Activated CD4-positive, CD25-positive, alpha-beta regulatory T cell treated with anti-CD3 and anti-CD28 coated beads, Interleukin-2, amount 50 U/mL, for 16 hours (primary cell): Measurements from ENCODE around the gene ADK.
"Not testable (repeated sequence)": the region's sequence is repeated elsewhere in the genome, so short reads cannot be mapped to it uniquely, and the experiment has no call there.

Experiments
- DNase-seq: peaks from one replicate; pipeline ENCODE4 v3.0.0-alpha.2; 2020; ENCODE audit warnings: low read depth, low spot score

The ADK gene

DNA sequence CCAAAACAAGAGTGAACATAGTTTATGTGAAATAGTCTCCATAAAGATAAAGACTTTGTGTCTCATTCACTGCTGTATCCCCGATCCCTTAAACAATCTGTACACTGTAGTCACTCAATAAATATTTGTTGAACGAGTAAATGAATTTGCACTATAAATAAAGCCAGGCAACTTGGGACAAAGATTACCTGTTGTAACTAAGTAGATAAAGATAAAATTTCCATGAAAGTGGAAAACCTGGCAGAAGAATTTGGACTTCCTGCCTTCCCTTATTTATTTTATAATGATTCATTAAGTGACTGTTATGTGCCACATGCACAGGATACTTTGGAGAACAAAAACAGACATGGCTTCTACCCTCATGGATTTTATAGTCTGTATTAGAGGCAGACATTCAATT lies 397.7 kb downstream of the ADK start:
- DNase-seq, result no peak

DNA sequence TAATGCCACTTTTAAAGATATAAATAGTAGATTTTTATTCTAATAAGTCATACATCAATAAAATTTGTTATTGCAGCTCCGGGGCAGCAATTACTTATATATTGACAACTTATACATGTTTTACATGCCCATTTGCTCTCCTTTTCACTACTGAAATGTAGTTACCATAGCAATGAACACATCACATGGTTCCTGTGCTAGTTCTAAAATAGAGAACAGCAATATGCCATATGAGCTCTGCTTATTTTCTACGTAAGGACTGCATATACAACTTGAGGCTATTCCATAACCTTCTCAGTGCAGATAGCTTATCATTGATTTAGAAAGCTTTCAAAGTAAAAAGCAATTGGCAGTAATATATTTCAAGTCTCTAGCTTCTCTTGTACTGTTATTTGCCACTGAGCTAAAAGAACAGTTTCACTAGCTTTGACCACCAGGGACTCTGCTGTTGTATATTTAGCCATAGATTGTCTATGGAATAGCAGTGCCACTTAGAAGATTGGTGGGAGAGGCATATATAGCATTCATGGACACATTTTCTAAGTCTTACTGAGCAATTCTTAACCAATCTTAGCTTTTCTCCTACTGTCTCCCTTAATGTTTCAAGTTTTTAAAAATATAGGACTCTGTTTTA lies 405.2 kb downstream of the ADK start:
- no peak for DNase-seq

GRCh38 chr10:74557098-74557497 lies 406.1 kb downstream of the ADK start:
- DNase-seq, result no peak

DNA sequence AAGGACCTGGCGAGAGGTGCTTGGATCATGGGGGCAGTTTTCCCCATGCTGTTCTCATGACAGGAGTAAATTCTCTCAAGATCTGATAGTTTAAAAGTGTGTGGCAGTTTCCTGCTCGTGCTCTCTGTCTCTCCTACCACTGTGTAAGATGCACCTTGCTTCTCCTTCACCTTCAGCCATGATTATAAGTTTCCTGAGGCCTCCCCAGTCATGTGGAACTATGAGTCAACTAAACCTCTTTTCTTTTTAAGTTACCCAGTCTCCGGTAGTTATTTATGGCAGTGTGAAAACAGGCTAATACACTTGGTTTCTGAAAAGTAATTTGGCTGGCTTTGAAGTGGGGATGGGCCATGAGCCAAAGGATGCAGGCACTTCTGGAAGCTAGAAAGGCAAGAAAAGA lies 407.4 kb downstream of the ADK start:
- no peak for DNase-seq

- DNase-seq, result no peak
Observed at GRCh38 chr10:74558897-74559296, 407.9 kb downstream of the ADK start.

DNA sequence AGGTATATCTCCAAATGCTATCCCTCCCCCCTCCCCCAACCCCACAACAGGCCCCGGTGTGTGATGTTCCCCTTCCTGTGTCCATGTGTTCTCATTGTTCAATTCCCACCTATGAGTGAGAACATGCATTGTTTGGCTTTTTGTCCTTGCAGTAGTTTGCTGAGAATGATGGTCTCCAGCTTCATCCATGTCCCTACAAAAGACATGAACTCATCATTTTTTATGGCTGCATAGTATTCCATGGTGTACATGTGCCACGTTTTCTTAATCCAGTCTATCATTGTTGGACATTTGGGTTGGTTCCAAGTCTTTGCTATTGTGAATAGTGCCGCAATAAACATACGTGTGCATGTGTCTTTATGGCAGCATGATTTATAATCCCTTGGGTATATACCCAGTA lies 417.9 kb downstream of the ADK start:
- DNase-seq, result not testable (repeated sequence)

DNA sequence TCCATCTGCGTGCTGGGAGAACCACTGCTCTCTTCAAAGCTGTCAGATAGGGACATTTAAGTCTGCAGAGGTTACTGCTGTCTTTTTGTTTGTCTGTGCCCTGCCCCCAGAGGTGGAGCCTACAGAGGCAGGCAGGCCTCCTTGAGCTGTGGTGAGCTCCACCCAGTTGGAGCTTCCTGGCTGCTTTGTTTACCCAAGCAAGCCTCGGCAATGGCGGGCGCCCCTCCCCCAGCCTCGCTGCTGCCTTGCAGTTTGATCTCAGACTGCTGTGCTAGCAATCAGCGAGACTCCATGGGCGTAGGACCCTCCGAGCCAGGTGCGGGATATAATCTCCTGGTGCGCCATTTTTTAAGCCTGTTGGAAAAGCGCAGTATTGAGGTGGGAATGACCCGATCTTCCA lies 422.5 kb downstream of the ADK start:
- DNase-seq, result not testable (repeated sequence)

- DNase-seq, result no peak
Observed at GRCh38 chr10:74575191-74575720, 424.2 kb downstream of the ADK start.

DNA sequence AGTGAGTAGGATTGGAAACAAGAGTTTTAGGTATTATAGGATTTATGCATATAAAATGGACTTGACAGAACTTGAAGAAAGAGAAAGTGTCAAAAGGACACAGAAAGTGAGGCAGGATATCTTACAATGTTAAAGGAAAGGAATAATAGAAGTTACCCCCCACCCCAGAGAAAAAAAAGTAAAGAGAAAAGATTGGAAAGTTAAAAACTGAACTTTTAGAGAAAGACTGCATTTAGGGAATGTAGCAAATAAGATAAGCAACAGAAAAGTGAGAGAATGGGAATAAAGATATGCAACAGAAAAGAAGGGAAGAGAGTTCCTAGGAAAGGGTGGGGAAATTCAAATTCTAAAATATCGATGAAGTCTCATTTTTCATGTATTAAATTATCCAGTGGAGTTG lies 424.9 kb downstream of the ADK start:
- DNase-seq, result no peak

DNA sequence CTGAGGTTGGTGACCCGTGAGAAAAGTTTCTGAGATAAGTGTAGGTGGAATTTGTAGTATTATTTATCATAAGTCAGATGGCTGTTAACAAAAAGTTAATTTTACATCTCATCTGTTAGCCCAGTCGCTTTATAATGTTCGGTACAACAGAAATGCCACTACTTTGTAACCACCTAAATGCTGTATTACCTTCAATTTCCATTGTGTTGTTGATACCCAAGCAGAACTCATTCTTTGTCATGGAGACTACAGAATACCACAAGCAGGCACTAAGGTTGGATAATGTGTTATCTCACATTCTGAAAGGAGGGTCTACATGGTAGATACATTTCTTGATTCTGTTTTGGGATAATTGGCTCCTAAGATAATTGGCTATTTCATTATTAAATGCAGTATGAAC lies 425.6 kb downstream of the ADK start:
- DNase-seq, result no peak

DNA sequence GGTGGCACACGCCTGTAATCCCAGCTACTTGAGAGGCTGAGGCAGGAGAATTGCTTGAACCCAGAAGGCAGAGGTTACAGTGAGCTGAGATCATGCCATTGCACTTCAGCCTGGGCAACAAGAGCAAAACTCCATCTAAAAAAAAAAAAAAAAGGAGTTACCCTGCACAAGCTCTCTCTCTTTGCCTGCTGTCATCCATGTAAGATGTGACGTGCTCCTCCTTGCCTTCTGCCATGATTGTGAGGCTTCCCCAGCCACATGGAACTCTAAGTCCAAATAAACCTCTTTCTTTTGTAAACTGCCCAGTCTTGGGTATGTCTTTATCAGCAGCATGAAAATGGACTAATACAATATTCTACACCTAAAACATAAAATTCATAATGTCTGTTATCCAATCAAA lies 429.4 kb downstream of the ADK start:
- DNase-seq, result not testable (repeated sequence)

DNA sequence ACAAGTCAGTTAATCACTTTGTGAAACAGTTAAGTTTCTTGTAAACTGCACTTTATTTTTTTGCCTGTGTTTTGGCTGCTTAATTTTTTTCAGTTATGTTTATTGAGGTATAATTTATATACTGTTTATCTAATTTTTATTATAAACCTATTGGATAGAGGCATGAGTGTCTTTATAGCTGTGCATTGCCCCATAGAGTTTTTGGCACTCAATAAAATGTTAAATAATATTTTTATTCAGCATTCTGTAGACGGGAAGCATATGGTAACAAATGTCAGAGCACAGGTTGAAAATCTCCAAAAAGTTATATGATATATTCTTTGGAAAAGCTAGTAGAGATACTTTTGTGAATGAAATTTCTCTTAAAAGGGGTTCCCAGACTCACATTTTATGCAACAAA lies 431.5 kb downstream of the ADK start:
- DNase-seq, result no peak

DNA sequence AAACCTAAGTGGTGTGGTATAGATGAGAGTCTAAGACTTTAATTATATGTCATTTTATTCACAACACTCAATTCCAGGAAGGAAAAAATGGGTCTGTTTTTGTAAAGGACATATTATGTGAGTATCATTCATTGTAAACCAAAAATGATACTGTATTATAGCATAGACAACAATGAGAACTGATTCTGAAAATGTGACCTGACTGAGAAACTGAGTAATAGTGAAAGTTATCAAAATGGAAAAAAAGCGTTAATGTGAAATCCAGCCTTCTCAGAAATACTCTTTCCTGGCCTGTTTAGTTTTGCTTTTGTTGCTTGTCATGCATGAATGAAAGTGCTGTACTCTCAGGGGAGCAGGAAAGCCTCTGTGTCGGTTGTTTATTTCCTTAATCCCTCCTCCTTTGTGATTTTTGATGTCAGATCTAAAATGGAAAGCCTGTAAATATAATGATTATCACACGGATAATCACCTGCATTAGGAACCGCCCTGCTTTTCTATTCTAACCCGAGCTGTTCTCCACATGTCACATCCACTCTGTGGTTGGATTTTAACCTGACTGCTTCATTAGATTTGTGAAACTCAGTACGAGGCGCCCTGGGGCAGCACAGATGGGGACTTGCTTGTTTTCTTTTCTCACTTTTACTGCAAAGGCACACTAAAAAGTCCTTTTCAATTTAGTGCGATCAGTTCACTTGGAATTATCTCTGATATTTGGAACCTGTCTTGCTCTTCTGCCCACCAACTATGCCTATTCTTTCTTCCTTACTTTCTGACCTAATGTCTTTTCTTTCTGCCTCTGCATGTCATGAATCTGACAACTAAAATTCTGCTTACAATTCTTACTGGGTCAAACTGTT lies 434.4 kb downstream of the ADK start:
- DNase-seq, result peak; percentile 28

- peak; percentile 18 for DNase-seq
Observed at GRCh38 chr10:74586088-74586585, 435.1 kb downstream of the ADK start.

- no peak for DNase-seq
Observed at GRCh38 chr10:74587109-74587854, 436.3 kb downstream of the ADK start.

DNA sequence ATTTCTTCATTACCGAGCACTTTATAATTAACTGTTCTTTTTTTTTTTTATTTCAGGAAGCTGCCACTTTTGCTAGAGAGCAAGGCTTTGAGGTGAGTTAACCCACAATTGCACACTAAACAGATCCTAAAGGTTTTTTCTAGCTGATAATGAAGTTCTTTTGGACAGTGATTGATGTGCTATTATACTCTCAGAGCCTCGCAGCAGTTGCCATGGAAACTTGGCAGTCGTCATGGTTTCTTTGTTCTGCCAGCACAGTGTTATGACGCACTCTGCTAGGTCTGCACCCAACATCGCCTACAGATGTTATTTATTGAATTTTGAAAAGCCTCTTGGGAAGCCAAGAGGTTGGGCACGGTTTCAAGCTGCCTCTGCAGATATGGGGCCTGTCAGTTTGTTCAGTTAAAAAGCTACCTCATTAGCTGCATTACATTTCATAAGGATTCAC lies 438.2 kb downstream of the ADK start:
- peak; percentile 71 for DNase-seq

DNA sequence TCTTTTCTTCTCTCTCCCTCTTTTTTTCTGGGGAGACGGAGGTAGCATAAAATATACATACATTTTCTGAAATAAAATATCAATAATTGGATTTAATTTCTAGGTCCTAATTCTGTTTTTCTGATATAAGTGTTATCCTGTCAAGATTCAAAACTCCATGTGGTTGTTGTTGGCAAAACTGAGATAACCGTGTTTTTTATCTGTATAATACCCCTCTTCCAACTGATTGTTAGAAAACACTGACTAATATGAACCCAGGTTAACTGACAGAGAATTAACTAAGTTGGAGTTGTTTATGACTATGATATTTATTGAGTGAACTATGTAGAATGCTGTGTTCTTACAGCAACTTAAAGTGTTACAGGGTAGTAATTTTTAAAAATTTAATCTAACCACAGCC lies 438.8 kb downstream of the ADK start:
- no peak for DNase-seq

DNA sequence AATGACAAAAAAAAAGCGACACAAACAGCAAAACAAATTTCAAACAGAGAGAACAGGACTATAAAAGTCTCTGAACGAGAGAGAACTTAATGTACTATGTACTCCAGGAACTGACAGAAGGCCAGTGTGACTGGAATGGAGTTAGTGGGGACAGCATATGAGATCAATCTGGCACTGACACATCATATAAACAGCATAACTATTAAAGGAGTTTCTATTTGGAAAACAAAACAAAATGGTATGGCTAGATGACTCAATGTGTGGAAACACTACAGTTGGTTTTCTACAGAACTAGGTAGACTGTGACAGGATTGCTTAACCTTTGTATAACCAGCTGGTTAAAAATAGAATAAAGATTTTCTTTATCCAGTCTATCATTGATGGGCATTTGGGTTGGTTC lies 442.4 kb downstream of the ADK start:
- DNase-seq, result no peak

DNA sequence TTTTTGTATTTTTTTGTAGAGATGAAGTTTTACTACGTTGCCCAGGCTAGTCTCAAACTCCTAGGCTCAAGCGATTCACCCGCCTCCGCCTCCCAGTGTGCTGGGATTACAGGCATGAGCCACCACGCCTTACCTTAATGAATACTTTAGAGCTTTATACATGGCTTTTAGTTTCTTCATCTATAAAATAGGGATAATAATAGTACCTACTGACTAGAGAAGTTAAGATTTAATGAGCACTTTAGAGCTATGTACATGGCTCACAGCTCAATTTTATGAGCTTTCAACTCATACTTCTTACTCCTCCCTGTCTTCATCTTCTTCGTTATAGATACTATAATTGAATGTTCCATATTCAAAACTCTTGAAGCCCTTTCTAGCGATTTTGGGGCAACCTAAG lies 445.7 kb downstream of the ADK start:
- DNase-seq, result no peak

DNA sequence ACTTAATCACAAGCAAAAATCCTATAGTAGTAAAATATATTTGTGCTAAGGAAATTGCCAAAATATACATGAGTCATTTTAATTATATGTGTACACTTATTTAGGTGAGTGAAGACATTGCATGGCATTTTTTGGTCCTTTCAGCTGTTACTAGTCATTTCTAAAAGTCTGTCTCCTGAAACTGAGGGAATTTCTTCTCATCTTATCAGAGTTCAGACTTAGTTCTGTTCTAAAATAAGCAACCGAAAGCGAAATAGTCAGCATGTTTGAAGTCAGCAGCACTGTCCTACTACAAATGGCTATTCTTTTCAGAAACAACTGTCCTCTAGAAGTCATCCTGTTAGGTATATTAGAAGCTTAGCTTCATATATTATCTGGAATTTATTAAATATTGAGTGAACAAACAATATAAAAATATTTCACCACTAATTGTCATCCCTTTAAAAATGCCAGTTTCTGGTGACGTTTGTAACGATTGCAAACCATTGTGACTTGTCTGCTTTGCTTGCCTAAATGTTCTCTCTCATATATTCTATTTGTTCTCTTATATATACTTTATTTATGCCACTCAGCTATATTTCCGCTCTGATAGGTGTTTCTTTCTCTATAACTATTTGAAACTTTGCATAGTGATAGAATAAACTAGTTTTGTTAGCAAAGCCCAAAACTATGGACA lies 448.0 kb downstream of the ADK start:
- no peak for DNase-seq

- no peak for DNase-seq
Observed at GRCh38 chr10:74599672-74600071, 448.7 kb downstream of the ADK start.
